ENCODE results near the gene CRYBA1.
"Not testable (repeated sequence)": the region's sequence is repeated elsewhere in the genome, so short reads cannot be mapped to it uniquely, and the experiment has no call there.

The CRYBA1 gene

GRCh38 chr17:29237476-29238132 lies 9.1 kb upstream of the CRYBA1 start:
- no peak for DNase-seq (ENCODE audit: low read depth, low spot score)

- no peak for DNase-seq (ENCODE audit: low read depth, low spot score)
Observed at GRCh38 chr17:29238133-29238850, 8.4 kb upstream of the CRYBA1 start.

DNA sequence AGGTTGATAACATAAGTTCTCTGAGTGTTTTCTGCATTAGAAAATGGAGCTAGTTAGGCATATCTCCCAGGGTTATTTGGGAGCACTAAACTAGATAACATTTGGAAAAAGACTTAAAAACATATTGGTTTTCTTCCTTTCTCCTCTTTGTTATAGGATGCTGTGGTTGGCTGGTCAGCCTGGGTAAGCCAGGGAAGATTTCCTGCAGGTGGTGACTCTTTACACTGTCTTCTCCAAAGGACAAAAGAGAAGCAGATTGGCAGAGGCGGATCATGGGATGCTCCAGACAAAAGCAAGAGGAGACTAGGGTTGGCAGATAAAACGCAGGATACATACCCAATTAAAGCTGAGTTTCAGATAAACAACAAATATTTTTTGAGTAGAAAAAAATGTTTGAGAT lies 6.2 kb upstream of the CRYBA1 start:
- DNase-seq (ENCODE audit: low read depth, low spot score) = no peak

- DNase-seq (ENCODE audit: low read depth, low spot score) = no peak
Observed at GRCh38 chr17:29240968-29241963, 5.4 kb upstream of the CRYBA1 start.

DNA sequence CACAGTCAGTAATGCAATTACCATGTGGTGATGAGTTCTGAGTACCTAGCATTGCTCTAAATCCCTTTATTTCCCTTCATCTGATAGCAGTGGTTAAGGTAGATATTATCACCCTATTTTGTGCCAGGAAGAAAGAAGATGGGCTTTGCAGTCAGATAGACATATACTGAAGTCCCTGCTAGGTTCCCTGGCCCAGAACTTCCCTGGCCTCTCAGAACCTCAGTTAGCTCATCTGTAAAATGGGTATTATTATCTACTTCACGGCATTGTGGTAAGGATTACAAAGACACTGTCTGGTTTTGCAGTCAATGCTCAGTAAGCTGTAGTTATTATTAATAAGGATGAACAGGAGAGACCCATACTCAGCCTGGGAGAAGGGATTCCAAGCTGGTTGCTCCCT lies 4.6 kb upstream of the CRYBA1 start:
- no peak for DNase-seq (ENCODE audit: low read depth, low spot score)

GRCh38 chr17:29242790-29243189 lies 3.9 kb upstream of the CRYBA1 start:
- DNase-seq (ENCODE audit: low read depth, low spot score) = no peak

DNA sequence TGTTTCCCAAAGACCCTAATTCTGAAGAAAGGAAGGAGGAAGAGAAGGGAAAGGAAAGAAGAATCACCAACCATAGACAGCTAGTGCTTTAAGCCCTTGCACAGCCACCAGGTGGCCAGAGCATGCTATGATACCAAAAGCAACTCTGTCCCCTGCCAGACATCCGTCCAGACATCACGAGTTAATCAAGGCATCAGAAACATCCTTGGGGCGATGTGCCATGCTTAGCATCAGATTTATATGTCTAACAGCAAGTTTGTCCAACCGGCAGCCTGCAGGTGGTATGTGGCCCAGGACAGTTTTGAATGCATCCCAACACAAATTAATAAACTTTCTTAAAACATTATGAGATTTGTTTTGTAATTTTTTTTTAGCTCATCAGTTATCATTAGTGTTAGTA lies 2.9 kb upstream of the CRYBA1 start:
- DNase-seq (ENCODE audit: low read depth, low spot score) = no peak

GRCh38 chr17:29245401-29245800 lies 1.3 kb upstream of the CRYBA1 start:
- DNase-seq (ENCODE audit: low read depth, low spot score) = no peak

DNA sequence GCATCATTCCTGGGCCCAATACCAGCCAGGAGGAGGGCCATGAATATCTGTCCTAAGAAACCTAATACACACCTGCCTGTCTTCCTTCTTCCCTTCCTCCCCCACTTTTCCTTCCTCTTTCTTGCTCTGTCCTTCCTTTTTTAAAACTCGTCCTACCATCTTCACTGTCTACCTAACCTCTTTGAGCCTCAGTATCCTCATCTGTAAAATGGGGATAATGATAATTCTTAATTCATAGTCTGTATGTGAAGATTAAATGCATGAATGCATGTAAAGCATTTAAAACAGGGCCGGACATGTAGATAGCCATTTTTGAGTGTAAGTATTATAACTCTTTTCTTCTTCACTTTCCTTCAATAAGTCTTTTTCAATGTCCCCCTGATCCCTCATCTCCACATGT lies 560 bp downstream of the CRYBA1 start:
- no peak for DNase-seq (ENCODE audit: low read depth, low spot score)

DNA sequence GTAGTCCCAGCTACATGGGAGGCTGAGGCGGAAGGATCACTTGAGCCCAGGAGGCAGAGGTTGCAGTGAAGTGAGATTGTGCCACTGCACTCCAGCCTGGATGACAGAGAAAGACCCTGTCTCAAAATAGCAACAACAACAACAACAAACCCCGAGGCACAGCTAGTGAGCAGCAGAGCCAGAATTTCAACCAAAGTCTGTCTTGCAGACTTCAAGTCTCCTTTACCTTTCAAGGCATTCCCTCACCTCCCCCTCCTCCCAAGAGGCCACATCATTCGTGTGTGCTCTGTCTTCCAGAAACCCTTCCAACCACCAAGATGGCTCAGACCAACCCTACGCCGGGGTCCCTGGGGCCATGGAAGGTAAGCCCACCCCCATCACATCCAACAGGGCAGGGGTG lies 2.2 kb downstream of the CRYBA1 start:
- no peak for DNase-seq (ENCODE audit: low read depth, low spot score)

GRCh38 chr17:29250666-29251065 lies 4.0 kb downstream of the CRYBA1 start:
- DNase-seq (ENCODE audit: low read depth, low spot score) = no peak

DNA sequence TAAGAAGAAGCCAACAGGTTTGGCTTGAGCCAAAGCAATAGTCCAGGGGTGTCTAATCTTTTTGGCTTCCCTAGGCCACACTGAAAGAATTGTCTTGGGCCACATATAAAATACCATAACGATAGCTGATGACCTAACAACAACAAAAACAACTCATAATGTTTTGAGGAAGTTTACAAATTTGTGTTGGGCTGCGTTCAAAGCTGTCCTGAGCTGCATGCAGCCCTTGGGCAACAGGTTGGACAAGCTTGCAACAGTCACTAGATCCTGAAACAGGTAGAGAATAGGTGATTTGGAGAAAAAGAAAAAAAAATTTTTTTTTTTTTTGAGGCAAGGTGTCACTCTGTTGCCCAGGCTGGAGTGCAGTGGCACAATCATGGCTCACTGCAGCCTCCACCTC lies 4.5 kb downstream of the CRYBA1 start:
- DNase-seq (ENCODE audit: low read depth, low spot score) = no peak

GRCh38 chr17:29252101-29252791 lies 5.6 kb downstream of the CRYBA1 start:
- DNase-seq (ENCODE audit: low read depth, low spot score) = no peak

- DNase-seq (ENCODE audit: low read depth, low spot score) = no peak
Observed at GRCh38 chr17:29253037-29253436, 6.4 kb downstream of the CRYBA1 start.

GRCh38 chr17:29255926-29256522 lies 9.4 kb downstream of the CRYBA1 start:
- no peak for DNase-seq (ENCODE audit: low read depth, low spot score)

DNA sequence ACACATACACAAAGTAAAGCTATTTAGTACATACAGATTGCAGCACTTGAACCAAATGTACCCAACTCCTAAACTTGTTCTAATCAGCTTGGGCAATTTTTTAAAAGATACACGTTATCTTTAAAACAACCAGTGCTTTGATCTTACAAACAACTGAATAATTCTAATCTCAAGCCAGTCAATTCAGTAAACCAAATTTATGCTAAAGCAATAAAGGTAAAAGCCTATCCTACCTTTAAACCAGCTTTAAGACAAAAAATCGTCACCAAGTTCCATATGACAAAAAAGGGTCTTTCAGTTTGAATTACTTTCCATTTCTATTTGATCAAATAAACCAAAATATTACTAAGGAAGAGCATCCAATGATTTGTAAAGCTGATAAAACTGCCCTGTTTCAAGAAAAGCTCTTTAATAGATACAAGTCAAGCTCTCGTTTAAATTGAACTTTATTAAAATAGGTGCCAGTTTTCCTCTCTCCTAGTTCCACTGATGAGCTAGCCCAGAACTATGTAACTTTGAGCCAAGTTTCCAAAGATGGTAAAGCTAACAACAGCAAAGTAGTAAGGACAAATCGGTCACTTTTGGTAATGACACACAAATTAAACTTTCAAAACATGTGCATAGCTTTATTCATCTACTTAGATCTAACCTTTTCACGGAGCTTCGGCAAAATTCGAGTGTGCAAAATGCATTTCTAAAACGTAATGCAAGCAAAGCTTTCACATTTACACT lies 10.2 kb downstream of the CRYBA1 start:
- DNase-seq (ENCODE audit: low read depth, low spot score) = no peak

DNA sequence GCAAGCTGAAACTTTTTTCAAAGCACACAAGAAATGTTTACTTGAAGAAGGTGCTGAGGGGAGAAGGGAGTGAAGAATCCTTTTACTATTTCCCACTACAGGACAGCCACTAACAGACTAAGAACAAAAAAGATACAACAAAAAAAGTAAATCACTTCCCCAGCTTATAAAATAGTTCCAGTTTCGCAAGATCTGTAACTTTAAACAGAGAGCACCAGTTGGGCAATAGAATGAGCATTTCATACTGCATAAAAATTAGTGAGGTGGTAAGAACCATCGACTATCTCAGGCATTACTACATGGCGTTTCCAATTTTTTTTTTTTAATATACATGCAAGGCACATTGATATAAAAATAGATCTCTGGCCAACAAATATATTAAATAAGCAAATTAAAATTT lies 11.1 kb downstream of the CRYBA1 start:
- no peak for DNase-seq (ENCODE audit: low read depth, low spot score)

DNA sequence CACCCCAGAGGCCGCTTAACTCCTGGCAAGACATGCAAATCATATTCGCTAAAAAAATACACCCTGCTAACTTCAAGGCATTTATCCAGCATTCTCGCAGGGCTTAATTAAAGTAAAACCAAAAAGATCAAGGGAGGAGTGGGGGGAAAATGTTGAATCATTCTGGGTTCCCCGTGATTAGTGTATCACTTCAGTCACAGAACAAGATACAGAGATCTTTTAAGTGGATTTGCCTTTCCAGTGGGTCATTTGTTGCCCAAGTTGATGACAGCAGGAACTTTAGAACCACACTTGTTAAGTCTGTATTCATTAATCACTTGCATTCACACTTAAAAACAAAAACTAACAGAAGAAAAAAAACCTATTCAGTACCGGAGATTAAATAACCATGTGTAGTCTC lies 17.3 kb downstream of the CRYBA1 start:
- DNase-seq (ENCODE audit: low read depth, low spot score) = no peak

GRCh38 chr17:29271980-29272379 lies 25.3 kb downstream of the CRYBA1 start:
- DNase-seq (ENCODE audit: low read depth, low spot score) = not testable (repeated sequence)

- DNase-seq (ENCODE audit: low read depth, low spot score) = no peak
Observed at GRCh38 chr17:29273924-29274323, 27.3 kb downstream of the CRYBA1 start.

DNA sequence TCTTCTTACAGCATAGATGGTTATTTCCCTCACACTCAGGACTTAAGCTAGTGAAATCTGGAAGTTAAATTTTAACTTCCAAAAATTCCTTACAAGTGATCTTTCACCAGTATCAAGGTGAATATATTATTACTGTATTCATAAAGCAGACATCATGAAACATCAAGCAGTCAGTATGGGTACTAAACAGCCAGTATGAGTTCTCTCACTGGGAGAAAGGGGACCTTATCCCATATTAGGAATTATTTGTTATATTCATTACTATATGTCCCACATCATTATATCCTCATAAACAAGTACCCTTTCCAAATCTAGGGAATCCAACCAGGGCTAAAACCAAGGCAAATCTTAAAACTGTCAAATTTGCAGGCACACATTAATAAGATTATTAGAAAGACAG lies 32.0 kb downstream of the CRYBA1 start:
- DNase-seq (ENCODE audit: low read depth, low spot score) = no peak

Measured in activated naive CD8-positive, alpha-beta T cell treated with anti-CD3 and anti-CD28 coated beads, Interleukin-2, amount 50 U/mL, for 16 hours (primary cell).